Activated CD4-positive, alpha-beta memory T cell treated with anti-CD3 and anti-CD28 coated beads, Interleukin-2, amount 10 ng/mL, durations not matched to agents 7 days and 5 days (primary cell): ENCODE data around the gene KRTAP10-12. TPM values are rescaled to one million over a fixed set of nuclear protein-coding genes. Genes with fewer than 3 reads are reported as not detected.

ENCODE experiments used
- CTCF ChIA-PET: fragments of 350-600 bp; sonication (Branson Sonifier 250); formaldehyde crosslinking; loops from one replicate; lab custom pipeline; 2021; ENCODE audit warnings: antibody characterized with exemption, inconsistent platforms; lab: Charles Lee
- POLR2A ChIA-PET: fragments of 350-600 bp; sonication (Branson Sonifier 250); formaldehyde crosslinking; loops from one replicate; lab custom pipeline; 2021; ENCODE audit warnings: antibody characterized with exemption; lab: Charles Lee
- DNase-seq: peaks from one replicate; pipeline ENCODE4 v3.0.0-alpha.2; 2020
- H3K27ac Mint-ChIP-seq: one replicate; pipeline ENCODE4 v1.8.0; 2021; ENCODE audit warnings: mild to moderate bottlenecking, mixed read lengths
- H3K27me3 Mint-ChIP-seq: one replicate; pipeline ENCODE4 v1.8.0; 2021; ENCODE audit warnings: mixed read lengths
- H3K36me3 Mint-ChIP-seq: one replicate; pipeline ENCODE4 v1.8.0; 2021; ENCODE audit warnings: low read depth, mixed read lengths
- H3K4me1 Mint-ChIP-seq: one replicate; pipeline ENCODE4 v1.8.0; 2021; ENCODE audit warnings: mixed read lengths
- H3K4me3 Mint-ChIP-seq: one replicate; pipeline ENCODE4 v1.8.0; 2021; ENCODE audit warnings: mild to moderate bottlenecking, mixed read lengths
- H3K9me3 Mint-ChIP-seq: one replicate; pipeline ENCODE4 v1.8.0; 2021; ENCODE audit warnings: mixed read lengths
- total RNA-seq, 2 experiments: library from RNA; stranded (reverse); gene quantifications; one replicate each; pipeline ENCODE4 v1.2.3, GENCODE V29; 2021

The KRTAP10-12 gene
- total RNA-seq, 2 experiments from 2014 or later: not detected

- POLR2A ChIA-PET: interaction anchor here (1.0 kb wide), 1 partner anchor 14 kb away, joined by 3 read pairs; no protein-coding TSS in a partner anchor
- no peak for DNase-seq
- H3K4me1 Mint-ChIP-seq: peaks cover 8% of the 10 kb centered on the region
These were observed 16.2 kb downstream of the KRTAP10-12 start for GRCh38 chr21:44713130-44713529.

DNA sequence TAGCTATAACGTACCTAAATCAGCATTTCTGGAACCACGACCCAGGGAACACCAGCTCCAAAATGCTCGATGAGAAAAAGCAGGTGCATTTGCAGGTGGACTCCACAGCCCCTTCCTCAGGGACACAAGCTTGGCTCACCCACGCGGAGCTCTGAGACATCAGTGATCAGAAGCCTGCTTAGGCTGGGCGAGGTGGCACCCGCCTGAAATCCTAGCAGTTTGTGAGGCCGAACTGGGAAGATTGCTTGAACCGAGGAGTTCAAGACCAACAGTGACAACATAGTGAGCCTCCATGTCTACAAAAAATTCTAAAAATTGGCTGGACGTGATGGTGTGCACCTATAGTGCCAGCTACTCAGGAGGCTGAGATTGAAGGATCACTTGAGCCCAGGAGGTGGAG, 16.9 kb downstream of the KRTAP10-12 start:
- H3K9me3 Mint-ChIP-seq: no peaks in the 10 kb centered on the region
- CTCF ChIA-PET: interaction anchor here (1.0 kb wide), 1 partner anchor 87 kb away, joined by 3 read pairs; no protein-coding TSS in a partner anchor
- peaks cover 76% of the 10 kb centered on the region for H3K27me3 Mint-ChIP-seq
- no peaks in the 10 kb centered on the region for H3K36me3 Mint-ChIP-seq
- no peak overlapping the region for H3K4me3 Mint-ChIP-seq
- H3K4me1 Mint-ChIP-seq: peaks cover 8% of the 10 kb centered on the region
- no peak for DNase-seq
- POLR2A ChIA-PET: interaction anchor here (1.0 kb wide), 1 partner anchor 15 kb away, joined by 3 read pairs; no protein-coding TSS in a partner anchor
- H3K27ac Mint-ChIP-seq: no peak overlapping the region

More at GRCh38 chr21:44713130-44713529, 16.2 kb downstream of the KRTAP10-12 start:
- Mint-ChIP-seq H3K36me3 (no peaks in the 10 kb centered on the region), H3K4me3 (no peak overlapping the region), H3K27ac (no peak overlapping the region), H3K9me3 (no peaks in the 10 kb centered on the region), H3K27me3 (peaks cover 76% of the 10 kb centered on the region)
- CTCF ChIA-PET: interaction anchor here (1.0 kb wide), 1 partner anchor 87 kb away, joined by 3 read pairs; no protein-coding TSS in a partner anchor

GRCh38 chr21:44714905-44715304, 17.9 kb downstream of the KRTAP10-12 start:
- Mint-ChIP-seq H3K4me1 (peaks cover 3% of the 10 kb centered on the region), H3K27ac (no peak overlapping the region), H3K4me3 (no peak overlapping the region), H3K36me3 (no peaks in the 10 kb centered on the region), H3K27me3 (peaks cover 72% of the 10 kb centered on the region), H3K9me3 (no peaks in the 10 kb centered on the region)
- POLR2A ChIA-PET: no interaction called here
- CTCF ChIA-PET: interaction anchor here (0.7 kb wide), 1 partner anchor 27 kb away, joined by 3 read pairs; no protein-coding TSS in a partner anchor
- no peak for DNase-seq

DNA sequence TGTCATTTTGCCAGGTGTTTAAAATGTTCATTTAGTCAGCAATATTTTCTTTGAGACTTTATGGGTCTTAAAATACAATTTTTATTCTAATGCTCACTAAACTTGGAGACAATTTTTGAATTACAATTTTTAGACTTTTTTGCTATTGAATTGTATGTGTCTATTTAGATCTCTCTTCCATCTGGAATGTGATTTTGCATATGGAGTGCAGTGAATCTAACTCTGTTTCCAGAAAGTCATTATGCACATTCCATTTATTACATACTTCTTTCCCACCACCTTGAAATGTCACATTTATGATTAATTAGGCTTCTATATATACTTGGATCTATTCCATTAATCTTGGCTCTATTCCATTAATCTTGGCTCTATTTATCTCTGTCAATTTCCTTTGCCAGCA, 20.0 kb downstream of the KRTAP10-12 start:
- Mint-ChIP-seq H3K36me3 (no peaks in the 10 kb centered on the region), H3K27ac (no peak overlapping the region), H3K4me3 (no peak overlapping the region), H3K27me3 (peaks cover 71% of the 10 kb centered on the region), H3K9me3 (no peaks in the 10 kb centered on the region), H3K4me1 (peaks cover 3% of the 10 kb centered on the region)
- ChIA-PET CTCF (no interaction called here), POLR2A (no interaction called here)
- no peak for DNase-seq

DNA sequence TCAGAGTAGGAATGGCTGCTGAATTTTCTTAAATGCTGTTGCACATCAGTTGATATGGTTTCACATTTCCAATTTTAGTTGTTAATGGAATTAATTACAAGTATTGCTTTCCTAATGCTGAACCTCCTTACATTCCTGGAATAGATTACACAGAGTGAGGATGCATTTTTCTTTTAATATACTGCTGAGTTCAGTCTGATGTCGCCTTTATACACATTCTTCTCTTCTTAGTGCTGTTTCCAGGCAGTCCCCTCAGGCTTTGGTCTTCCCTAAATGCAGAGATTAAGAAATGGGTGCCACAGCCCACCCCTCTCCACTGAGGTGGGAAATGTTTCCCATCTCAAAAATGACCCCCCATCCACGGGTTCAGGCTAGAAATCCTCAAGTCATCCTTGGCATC, 21.1 kb downstream of the KRTAP10-12 start:
- H3K27me3 Mint-ChIP-seq: peaks cover 68% of the 10 kb centered on the region
- H3K36me3 Mint-ChIP-seq: no peaks in the 10 kb centered on the region
- peaks cover 3% of the 10 kb centered on the region for H3K4me1 Mint-ChIP-seq
- CTCF ChIA-PET: no interaction called here
- no peaks in the 10 kb centered on the region for H3K9me3 Mint-ChIP-seq
- POLR2A ChIA-PET: no interaction called here
- no peak overlapping the region for H3K27ac Mint-ChIP-seq
- no peak overlapping the region for H3K4me3 Mint-ChIP-seq
- no peak for DNase-seq

GRCh38 chr21:44718571-44718970, 21.6 kb downstream of the KRTAP10-12 start:
- peaks cover 67% of the 10 kb centered on the region for H3K27me3 Mint-ChIP-seq
- H3K36me3 Mint-ChIP-seq: no peaks in the 10 kb centered on the region
- POLR2A ChIA-PET: interaction anchor here (1.2 kb wide), 1 partner anchor 171 kb away, joined by 3 read pairs; no protein-coding TSS in a partner anchor

DNA sequence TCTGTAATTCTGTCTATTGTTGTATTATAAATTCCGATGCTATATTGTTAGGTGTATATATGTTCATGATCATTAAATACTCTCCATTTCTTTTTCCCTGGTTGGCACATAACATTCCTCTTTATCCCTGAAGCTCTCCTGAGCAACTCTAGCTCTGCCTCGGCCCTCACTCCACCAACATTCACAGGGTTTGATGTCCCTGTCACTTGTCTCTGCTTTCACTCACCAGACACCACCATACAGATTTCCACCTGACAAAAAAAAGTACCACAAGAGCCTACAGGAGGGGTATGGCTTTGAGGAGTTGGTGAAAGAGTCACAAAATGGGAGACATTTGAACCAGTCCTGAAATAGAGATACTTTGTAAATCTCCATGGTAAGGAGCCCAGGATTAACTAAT, 23.2 kb downstream of the KRTAP10-12 start:
- Mint-ChIP-seq H3K9me3 (no peaks in the 10 kb centered on the region), H3K27ac (no peak overlapping the region), H3K4me3 (no peak overlapping the region), H3K36me3 (no peaks in the 10 kb centered on the region), H3K4me1 (no peaks in the 10 kb centered on the region), H3K27me3 (peaks cover 60% of the 10 kb centered on the region)
- POLR2A ChIA-PET: no interaction called here
- no peak for DNase-seq
- CTCF ChIA-PET: no interaction called here

More at GRCh38 chr21:44718571-44718970, 21.6 kb downstream of the KRTAP10-12 start:
- no peak for DNase-seq
- H3K4me1 Mint-ChIP-seq: peaks cover 3% of the 10 kb centered on the region
- CTCF ChIA-PET: no interaction called here
- no peak overlapping the region for H3K4me3 Mint-ChIP-seq
- no peak overlapping the region for H3K27ac Mint-ChIP-seq
- no peaks in the 10 kb centered on the region for H3K9me3 Mint-ChIP-seq

- no peaks in the 10 kb centered on the region for H3K36me3 Mint-ChIP-seq
- POLR2A ChIA-PET: interaction anchor here (2.0 kb wide), 1 partner anchor 17 kb away, joined by 6 read pairs; no protein-coding TSS in a partner anchor
- no peak overlapping the region for H3K27ac Mint-ChIP-seq
- no peaks in the 10 kb centered on the region for H3K9me3 Mint-ChIP-seq
- CTCF ChIA-PET: no interaction called here
- H3K27me3 Mint-ChIP-seq: peaks cover 61% of the 10 kb centered on the region
- no peaks in the 10 kb centered on the region for H3K4me1 Mint-ChIP-seq
- H3K4me3 Mint-ChIP-seq: no peak overlapping the region
- no peak for DNase-seq
These were observed 25.8 kb downstream of the KRTAP10-12 start for GRCh38 chr21:44722731-44723130.

GRCh38 chr21:44723177-44724131, 26.5 kb downstream of the KRTAP10-12 start:
- no peak for DNase-seq
- Mint-ChIP-seq H3K9me3 (no peaks in the 10 kb centered on the region), H3K4me1 (no peaks in the 10 kb centered on the region), H3K36me3 (no peaks in the 10 kb centered on the region), H3K27ac (no peak overlapping the region), H3K27me3 (peaks cover 53% of the 10 kb centered on the region), H3K4me3 (no peak overlapping the region)
- ChIA-PET CTCF (no interaction called here), POLR2A (interaction anchor here (2.0 kb wide), 1 partner anchor 16 kb away, joined by 6 read pairs; no protein-coding TSS in a partner anchor)

GRCh38 chr21:44724196-44724595, 27.2 kb downstream of the KRTAP10-12 start:
- H3K27ac Mint-ChIP-seq: no peak overlapping the region
- no peaks in the 10 kb centered on the region for H3K4me1 Mint-ChIP-seq
- DNase-seq: no peak
- ChIA-PET POLR2A (interaction anchor here (2.0 kb wide), 1 partner anchor 16 kb away, joined by 6 read pairs; no protein-coding TSS in a partner anchor), CTCF (no interaction called here)
- H3K36me3 Mint-ChIP-seq: no peaks in the 10 kb centered on the region
- H3K4me3 Mint-ChIP-seq: no peak overlapping the region
- H3K27me3 Mint-ChIP-seq: peaks cover 48% of the 10 kb centered on the region
- no peaks in the 10 kb centered on the region for H3K9me3 Mint-ChIP-seq

DNA sequence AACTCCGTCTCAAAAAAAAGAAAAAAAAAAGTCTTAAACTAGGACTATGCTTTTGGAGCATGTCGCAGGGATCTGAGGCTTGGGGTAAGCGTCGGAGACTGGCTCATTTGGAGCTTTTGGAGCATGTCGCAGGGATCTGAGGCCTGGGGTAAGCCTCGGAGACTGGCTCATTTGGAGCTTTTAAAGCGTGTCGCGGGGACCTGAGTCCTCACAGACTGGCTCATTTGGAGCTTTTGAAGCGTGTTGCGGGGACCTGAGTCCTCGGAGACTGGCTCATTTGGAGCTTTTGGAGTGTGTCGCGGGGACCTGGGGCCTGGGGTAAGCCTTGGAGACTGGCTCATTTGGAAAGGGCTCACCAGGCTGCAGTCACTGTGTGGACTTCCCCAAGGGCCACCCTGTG, 28.0 kb downstream of the KRTAP10-12 start:
- no peaks in the 10 kb centered on the region for H3K9me3 Mint-ChIP-seq
- POLR2A ChIA-PET: no interaction called here
- no peaks in the 10 kb centered on the region for H3K36me3 Mint-ChIP-seq
- no peak for DNase-seq
- H3K27me3 Mint-ChIP-seq: peaks cover 42% of the 10 kb centered on the region
- H3K4me3 Mint-ChIP-seq: no peak overlapping the region
- no peaks in the 10 kb centered on the region for H3K4me1 Mint-ChIP-seq
- H3K27ac Mint-ChIP-seq: no peak overlapping the region
- CTCF ChIA-PET: interaction anchor here (0.7 kb wide), 1 partner anchor 17 kb away, joined by 3 read pairs; no protein-coding TSS in a partner anchor

DNA sequence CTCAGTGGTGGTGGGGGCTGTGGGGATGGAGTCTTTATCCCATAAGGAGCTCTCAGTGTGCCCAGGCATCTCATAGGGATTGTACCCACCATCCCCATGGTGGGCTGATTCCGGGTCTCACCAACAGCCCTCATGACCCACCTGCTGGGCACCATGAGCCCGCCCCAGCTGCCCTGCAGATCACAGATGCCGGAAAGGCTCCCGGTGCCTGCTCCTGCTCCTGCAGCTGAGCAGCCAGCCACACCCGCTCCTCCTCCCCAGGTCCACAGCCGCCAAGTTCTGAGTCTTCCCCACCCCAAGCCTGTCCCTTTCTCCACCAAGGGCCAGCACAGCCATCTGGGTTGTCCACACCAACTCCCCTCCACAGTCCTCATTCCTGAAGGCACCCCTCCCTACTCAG, 29.9 kb downstream of the KRTAP10-12 start:
- H3K36me3 Mint-ChIP-seq: no peaks in the 10 kb centered on the region
- no peak for DNase-seq
- H3K9me3 Mint-ChIP-seq: no peaks in the 10 kb centered on the region
- peaks cover 34% of the 10 kb centered on the region for H3K27me3 Mint-ChIP-seq
- CTCF ChIA-PET: interaction anchor here (1.4 kb wide), 1 partner anchor 67 kb away, joined by 4 read pairs; no protein-coding TSS in a partner anchor
- H3K4me3 Mint-ChIP-seq: no peak overlapping the region
- no peak overlapping the region for H3K27ac Mint-ChIP-seq
- POLR2A ChIA-PET: no interaction called here
- H3K4me1 Mint-ChIP-seq: no peaks in the 10 kb centered on the region

GRCh38 chr21:44727321-44727720, 30.3 kb downstream of the KRTAP10-12 start:
- no peaks in the 10 kb centered on the region for H3K4me1 Mint-ChIP-seq
- POLR2A ChIA-PET: no interaction called here
- H3K36me3 Mint-ChIP-seq: no peaks in the 10 kb centered on the region
- H3K4me3 Mint-ChIP-seq: no peak overlapping the region
- no peaks in the 10 kb centered on the region for H3K9me3 Mint-ChIP-seq
- DNase-seq: no peak
- peaks cover 37% of the 10 kb centered on the region for H3K27me3 Mint-ChIP-seq
- CTCF ChIA-PET: interaction anchor here (1.4 kb wide), 1 partner anchor 66 kb away, joined by 4 read pairs; no protein-coding TSS in a partner anchor
- H3K27ac Mint-ChIP-seq: no peak overlapping the region
